ENCODE results near the gene CTDSPL. TPM values are rescaled to one million over a fixed set of nuclear protein-coding genes. Genes with fewer than 3 reads are reported as not detected.

CTDSPL gene
- total and polyA plus RNA-seq, 2 of the 8 experiments (the other 6 are each of a cell fraction or from before 2014, with no cell fraction given): 20.3 to 42.2 TPM

DNA sequence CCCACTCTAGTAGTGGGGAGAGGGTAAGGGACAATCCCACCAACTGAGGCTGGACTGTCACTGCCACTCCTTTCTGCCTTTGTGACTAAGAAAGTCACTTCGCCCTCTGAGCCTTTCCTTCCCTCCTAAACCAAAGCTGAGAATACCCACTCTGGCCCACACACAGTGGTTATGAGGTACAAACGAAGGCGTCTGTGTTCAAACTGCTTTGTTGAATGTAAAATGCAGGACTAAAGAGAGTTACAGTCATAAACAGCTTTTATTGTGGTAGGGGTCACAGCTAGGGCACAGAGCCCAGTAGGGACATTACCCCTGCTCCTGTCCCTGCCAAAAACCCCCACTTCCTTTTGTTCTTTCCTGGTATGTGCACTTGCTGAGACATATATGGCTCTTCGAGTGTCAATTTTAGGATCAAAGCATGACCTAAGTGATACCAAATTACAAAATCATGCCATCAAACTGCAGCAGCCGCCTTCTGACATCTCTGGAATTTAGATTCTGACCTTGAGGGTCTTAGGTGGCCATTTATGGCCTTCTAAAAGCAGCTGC lies 45.1 kb downstream of the CTDSPL start:
- no peaks in the 10 kb centered on the region for H3K36me3 ChIP-seq (ENCODE audit: control insufficient read depth in 2 of 4, insufficient read depth in 4 of 4, low read length in 3 of 4)
- no peak overlapping the region for H3K4ac ChIP-seq (replicated peaks; ENCODE audit: insufficient read length, low read depth, low read length)
- H2BK20ac ChIP-seq (ENCODE audit: low read length): no peak overlapping the region
- H3K4me1 ChIP-seq (replicated peaks in 1 of 4; ENCODE audit: control insufficient read depth in 3 of 4, insufficient read depth in 4 of 4, low read length in 3 of 4): peaks cover 1 to 14% (median 9%) of the 10 kb centered on the region in 4 experiments; a peak in 6 of 7 replicates
- no peak overlapping the region for H2BK120ac ChIP-seq (replicated peaks; ENCODE audit: low read depth, low read length)
- no peak overlapping the region for H3K23ac ChIP-seq (ENCODE audit: insufficient read length)
- H3K27ac ChIP-seq (ENCODE audit: low read depth, low read length): no peak overlapping the region
- H3K4me2 ChIP-seq (ENCODE audit: insufficient read depth in 1 of 2, low read depth in 2 of 2, low read length in 2 of 2): no peak overlapping the region
- H2BK15ac ChIP-seq (ENCODE audit: low read length): peak overlapping the region; percentile 22; the same call in 1 of the 2 replicates
- ChIA-PET POLR2A (ENCODE audit: partially characterized antibody) (no interaction called here), CTCF (ENCODE audit: partially characterized antibody) (interaction anchor here (1.3 to 7.3 kb wide), 5 partner anchors 39 to 97 kb away, joined by 3 to 50 read pairs (median 4); no protein-coding TSS in a partner anchor)
- no peak overlapping the region for H2AFZ ChIP-seq (ENCODE audit: low read length)
- no peak overlapping the region for H3K14ac ChIP-seq (ENCODE audit: insufficient read length)
- H3K27me3 ChIP-seq (replicated peaks in 1 of 4; ENCODE audit: control insufficient read depth in 3 of 4, extremely low read depth in 1 of 4, insufficient read depth in 3 of 4, low read length in 3 of 4): no peaks in the 10 kb centered on the region
- 77% methylated on average over 5 of the region's 5 CpGs; no CpG with 5 or more reads in 1 of the 2 experiments for WGBS, 2 experiments (ENCODE audit: extremely low coverage in 1 of 2, insufficient coverage in 1 of 2, insufficient read length in 1 of 2, insufficient replicate concordance in 2 of 2, low coverage in 1 of 2, low lambda C conversion rate in 2 of 2, missing lambda C conversion rate in 1 of 2)
- H4K20me1 ChIP-seq (replicated peaks in 1 of 2; ENCODE audit: control insufficient read depth in 1 of 2, insufficient read depth in 2 of 2, low read length in 2 of 2): peaks cover 0 to 3% of the 10 kb centered on the region in 2 experiments
- peaks cover 4% of the 10 kb centered on the region; the same call in 1 of the 2 replicates for H3K79me1 ChIP-seq (ENCODE audit: low read depth, low read length)
- H4K91ac ChIP-seq (replicated peaks; ENCODE audit: insufficient read length, low read length): peak overlapping the region; percentile 27
- no peak overlapping the region for H4K8ac ChIP-seq (ENCODE audit: extremely low read depth, insufficient read depth, low read length)
- no peak for FAIRE-seq
- TF ChIP-seq NRF1 (IDR thresholded peaks at IDR 0.05; ENCODE audit: low read depth, low read length): no peak
- no peak for TF ChIP-seq ASH2L (IDR thresholded peaks at IDR 0.05; ENCODE audit: low read length)
- TF ChIP-seq, protein P1, sequence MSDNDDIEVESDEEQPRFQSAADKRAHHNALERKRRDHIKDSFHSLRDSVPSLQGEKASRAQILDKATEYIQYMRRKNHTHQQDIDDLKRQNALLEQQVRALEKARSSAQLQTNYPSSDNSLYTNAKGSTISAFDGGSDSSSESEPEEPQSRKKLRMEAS (IDR thresholded peaks at IDR 0.05): no peak
- no peak for TF ChIP-seq YY1 (IDR thresholded peaks at IDR 0.05; ENCODE audit: low read depth, low read length)
- TF ChIP-seq RXRA (IDR thresholded peaks at IDR 0.05; ENCODE audit: insufficient read depth, low read depth, low read length): no peak
- no peak for TF ChIP-seq BRCA1 (IDR thresholded peaks at IDR 0.05; ENCODE audit: low read depth, low read length)
- no peak for TF ChIP-seq BACH1 (IDR thresholded peaks at IDR 0.05; ENCODE audit: low read length)
- TF ChIP-seq, protein P2, sequence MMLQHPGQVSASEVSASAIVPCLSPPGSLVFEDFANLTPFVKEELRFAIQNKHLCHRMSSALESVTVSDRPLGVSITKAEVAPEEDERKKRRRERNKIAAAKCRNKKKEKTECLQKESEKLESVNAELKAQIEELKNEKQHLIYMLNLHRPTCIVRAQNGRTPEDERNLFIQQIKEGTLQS (IDR thresholded peaks at IDR 0.05; ENCODE audit: insufficient read depth, low read depth, low read length): no peak
- no peak for TF ChIP-seq POU5F1 (IDR thresholded peaks at IDR 0.05; ENCODE audit: low read depth, low read length)
- H3K18ac ChIP-seq (ENCODE audit: extremely low read depth, low read length): no peak overlapping the region
- no peaks in the 10 kb centered on the region for H3K23me2 ChIP-seq (ENCODE audit: low read depth, low read length)
- no peak overlapping the region for H3K4me3 ChIP-seq (ENCODE audit: extremely low read depth in 1 of 4, insufficient read depth in 2 of 4, low read depth in 3 of 4, low read length in 4 of 4)
- H2AK5ac ChIP-seq (ENCODE audit: low read depth, low read length): no peak overlapping the region
- H3K9ac ChIP-seq (replicated peaks in 1 of 4; ENCODE audit: extremely low read depth in 1 of 4, low read depth in 3 of 4, low read length in 3 of 4): no peak overlapping the region
- H3K9me3 ChIP-seq (ENCODE audit: insufficient read depth in 2 of 2, low read depth in 1 of 2, low read length in 1 of 2): no peaks in the 10 kb centered on the region
- no peak for DNase-seq (ENCODE audit: low read depth in 1 of 2, low spot score in 2 of 2)
- no peak overlapping the region for H3K56ac ChIP-seq (replicated peaks; ENCODE audit: insufficient read length, low read depth, low read length)
- H2BK5ac ChIP-seq (ENCODE audit: low read depth, low read length): no peak overlapping the region
- H4K5ac ChIP-seq (ENCODE audit: insufficient read length, low read depth, low read length): no peak overlapping the region
- H2BK12ac ChIP-seq (ENCODE audit: low read depth, low read length): no peak overlapping the region
- H3K79me2 ChIP-seq (ENCODE audit: control insufficient read depth in 1 of 2, insufficient read depth in 2 of 2, low read length in 2 of 2): 0 out of 4 replicates have a peak, but pooled peaks cover 0 to 4% of the 10 kb centered on the region in 2 experiments
